ENCODE data around the gene AP1AR.

AP1AR gene

GRCh38 chr4:112213091-112213490 is 18.5 kb upstream of the AP1AR start:
- H3K36me3 ChIP-seq (ENCODE audit: low read length) = no peaks in the 10 kb centered on the region
- no peak overlapping the region for H2AFZ ChIP-seq (ENCODE audit: low read depth, low read length, severe bottlenecking)
- H3K4me3 ChIP-seq (ENCODE audit: insufficient read depth, low read length, poor library complexity, severe bottlenecking) = no peak overlapping the region
- H4K20me1 ChIP-seq (ENCODE audit: low read depth, low read length) = no peaks in the 10 kb centered on the region
- no peaks in the 10 kb centered on the region for H3K27me3 ChIP-seq (ENCODE audit: low read length)
- H3K79me2 ChIP-seq (ENCODE audit: insufficient read depth, low read length) = no peaks in the 10 kb centered on the region
- no peak for TF ChIP-seq CTCF (IDR thresholded peaks at IDR 0.05; ENCODE audit: insufficient read depth, low read length, poor library complexity, severe bottlenecking)
- TF ChIP-seq EZH2phosphoT487 (conservative IDR thresholded peaks at IDR 0.05; ENCODE audit: low read length) = no peak
- H3K9me2 ChIP-seq (replicated peaks; ENCODE audit: insufficient read depth, low read length) = no peaks in the 10 kb centered on the region
- H3F3A ChIP-seq (ENCODE audit: insufficient read depth) = no peaks in the 10 kb centered on the region
- H3K27ac ChIP-seq (ENCODE audit: low read depth, low read length) = no peak overlapping the region
- no peaks in the 10 kb centered on the region for H3K9me3 ChIP-seq (ENCODE audit: insufficient read depth, low read length)
- H3K4me2 ChIP-seq (ENCODE audit: low read depth, low read length, poor library complexity, severe bottlenecking) = no peak overlapping the region
- H3K9ac ChIP-seq (ENCODE audit: low read length) = no peak overlapping the region

GRCh38 chr4:112213856-112214255 is 17.7 kb upstream of the AP1AR start:
- H3K79me2 ChIP-seq (ENCODE audit: insufficient read depth, low read length) = no peaks in the 10 kb centered on the region
- TF ChIP-seq EZH2phosphoT487 (conservative IDR thresholded peaks at IDR 0.05; ENCODE audit: low read length) (no peak), CTCF (IDR thresholded peaks at IDR 0.05; ENCODE audit: insufficient read depth, low read length, poor library complexity, severe bottlenecking) (no peak)
- H4K20me1 ChIP-seq (ENCODE audit: low read depth, low read length) = no peaks in the 10 kb centered on the region
- no peak overlapping the region for H3K9ac ChIP-seq (ENCODE audit: low read length)
- H3K4me3 ChIP-seq (ENCODE audit: insufficient read depth, low read length, poor library complexity, severe bottlenecking) = no peak overlapping the region
- no peak overlapping the region for H2AFZ ChIP-seq (ENCODE audit: low read depth, low read length, severe bottlenecking)
- H3K27me3 ChIP-seq (ENCODE audit: low read length) = no peaks in the 10 kb centered on the region
- no peak overlapping the region for H3K4me2 ChIP-seq (ENCODE audit: low read depth, low read length, poor library complexity, severe bottlenecking)
- H3K36me3 ChIP-seq (ENCODE audit: low read length) = no peaks in the 10 kb centered on the region
- no peaks in the 10 kb centered on the region for H3K9me2 ChIP-seq (replicated peaks; ENCODE audit: insufficient read depth, low read length)
- H3F3A ChIP-seq (ENCODE audit: insufficient read depth) = no peaks in the 10 kb centered on the region
- no peaks in the 10 kb centered on the region for H3K9me3 ChIP-seq (ENCODE audit: insufficient read depth, low read length)
- H3K27ac ChIP-seq (ENCODE audit: low read depth, low read length) = no peak overlapping the region

GRCh38 chr4:112214390-112215264 is 17.0 kb upstream of the AP1AR start:
- H3K4me2 ChIP-seq (ENCODE audit: low read depth, low read length, poor library complexity, severe bottlenecking) = no peak overlapping the region
- H3K9ac ChIP-seq (ENCODE audit: low read length) = no peak overlapping the region
- no peak overlapping the region for H2AFZ ChIP-seq (ENCODE audit: low read depth, low read length, severe bottlenecking)
- no peak overlapping the region for H3K4me3 ChIP-seq (ENCODE audit: insufficient read depth, low read length, poor library complexity, severe bottlenecking)
- TF ChIP-seq EZH2phosphoT487 (conservative IDR thresholded peaks at IDR 0.05; ENCODE audit: low read length) (no peak), CTCF (IDR thresholded peaks at IDR 0.05; ENCODE audit: insufficient read depth, low read length, poor library complexity, severe bottlenecking) (no peak)
- no peaks in the 10 kb centered on the region for H3K9me3 ChIP-seq (ENCODE audit: insufficient read depth, low read length)
- H3K27me3 ChIP-seq (ENCODE audit: low read length) = no peaks in the 10 kb centered on the region
- H3K9me2 ChIP-seq (replicated peaks; ENCODE audit: insufficient read depth, low read length) = no peaks in the 10 kb centered on the region
- no peaks in the 10 kb centered on the region for H4K20me1 ChIP-seq (ENCODE audit: low read depth, low read length)
- no peak overlapping the region for H3K27ac ChIP-seq (ENCODE audit: low read depth, low read length)
- no peaks in the 10 kb centered on the region for H3K79me2 ChIP-seq (ENCODE audit: insufficient read depth, low read length)
- H3K36me3 ChIP-seq (ENCODE audit: low read length) = no peaks in the 10 kb centered on the region
- H3F3A ChIP-seq (ENCODE audit: insufficient read depth) = no peaks in the 10 kb centered on the region

Data from SU-DHL-6 (cell line).